HAP-1 (cell line): ENCODE measurements around the gene CTRL.
"Not testable (repeated sequence)": the region's sequence is repeated elsewhere in the genome, so short reads cannot be mapped to it uniquely, and the experiment has no call there.

Source experiments
- DNase-seq, 2 experiments: peaks; one replicate each; pipeline ENCODE4 v3.0.0-alpha.2; 2016 to 2020; ENCODE audit warnings: low spot score in 2 of 2
- H3K27me3 ChIP-seq: fragments of 250-450 bp; sonication (Bioruptor Pico); 2 replicates; pipeline ENCODE4 v1.5.1; 2020; ENCODE audit warnings: low read depth, mild to moderate bottlenecking, moderate library complexity
- H3K36me3 ChIP-seq: fragments of 250-450 bp; sonication (Bioruptor Pico); replicated peaks from 2 replicates; pipeline ENCODE4 v1.5.1; 2020; ENCODE audit warnings: mild to moderate bottlenecking
- H3K4me1 ChIP-seq: fragments of 250-450 bp; sonication (Bioruptor Pico); 2 replicates; pipeline ENCODE4 v1.5.1; 2020; ENCODE audit warnings: mild to moderate bottlenecking
- H3K4me3 ChIP-seq: fragments of 250-450 bp; sonication (Bioruptor Pico); 2 replicates; pipeline ENCODE4 v1.5.1; 2020; ENCODE audit warnings: mild to moderate bottlenecking, moderate library complexity
- H3K9me3 ChIP-seq: fragments of 250-450 bp; sonication (Bioruptor Pico); 2 replicates; pipeline ENCODE4 v1.5.1; 2020; ENCODE audit warnings: mild to moderate bottlenecking, moderate library complexity
- in situ Hi-C: fragments of 300-500 bp; cut with MboI; formaldehyde crosslinking; loops from 3 replicates; pipeline ENCODE4 v1.14.3; 2020; ENCODE audit warnings: low sequenced_read_pairs, inconsistent platforms, mixed read lengths

Gene CTRL

GRCh38 chr16:67917140-67917851 lies 14.4 kb downstream of the CTRL start:
- in situ Hi-C loops = no loop called here
- no peaks in the 10 kb centered on the region for H3K9me3 ChIP-seq
- peaks cover 2% of the 10 kb centered on the region; the same call in 1 of the 2 replicates for H3K36me3 ChIP-seq
- no peaks in the 10 kb centered on the region for H3K4me1 ChIP-seq
- H3K27me3 ChIP-seq = no peaks in the 10 kb centered on the region
- no peak overlapping the region for H3K4me3 ChIP-seq
- no peak for DNase-seq

GRCh38 chr16:67915831-67916723 lies 15.6 kb downstream of the CTRL start:
- Histone ChIP-seq H3K27me3 (no peaks in the 10 kb centered on the region), H3K4me1 (no peaks in the 10 kb centered on the region), H3K36me3 (peaks cover 6% of the 10 kb centered on the region; the same call in 1 of the 2 replicates), H3K9me3 (no peaks in the 10 kb centered on the region), H3K4me3 (no peak overlapping the region)
- DNase-seq = no peak
- in situ Hi-C loops = no loop called here

GRCh38 chr16:67915496-67915769 lies 16.2 kb downstream of the CTRL start:
- H3K36me3 ChIP-seq, H3K9me3 ChIP-seq, DNase-seq, H3K4me3 ChIP-seq, H3K27me3 ChIP-seq, in situ Hi-C loops, H3K4me1 ChIP-seq: not testable (repeated sequence)

- DNase-seq = no peak
- Histone ChIP-seq H3K4me3 (no peak overlapping the region), H3K4me1 (no peaks in the 10 kb centered on the region), H3K9me3 (no peaks in the 10 kb centered on the region), H3K27me3 (no peaks in the 10 kb centered on the region), H3K36me3 (peaks cover 10% of the 10 kb centered on the region; the same call in 1 of the 2 replicates)
- in situ Hi-C loops = no loop called here
Measured at GRCh38 chr16:67914758-67915495, 16.7 kb downstream of the CTRL start.

- Histone ChIP-seq H3K4me3 (no peak overlapping the region), H3K9me3 (no peaks in the 10 kb centered on the region), H3K27me3 (no peaks in the 10 kb centered on the region), H3K36me3 (peaks cover 7% of the 10 kb centered on the region; the same call in 1 of the 2 replicates), H3K4me1 (no peaks in the 10 kb centered on the region)
- DNase-seq = no peak
- in situ Hi-C loops = no loop called here
Measured at GRCh38 chr16:67910158-67910557, 21.5 kb downstream of the CTRL start.

GRCh38 chr16:67909056-67909742 lies 22.5 kb downstream of the CTRL start:
- no peak overlapping the region for H3K4me3 ChIP-seq
- no peaks in the 10 kb centered on the region for H3K9me3 ChIP-seq
- no peaks in the 10 kb centered on the region for H3K4me1 ChIP-seq
- H3K36me3 ChIP-seq = peaks cover 7% of the 10 kb centered on the region; the same call in 1 of the 2 replicates
- H3K27me3 ChIP-seq = no peaks in the 10 kb centered on the region
- in situ Hi-C loops = no loop called here
- DNase-seq = no peak

GRCh38 chr16:67907397-67908180 lies 24.1 kb downstream of the CTRL start:
- DNase-seq = no peak
- Histone ChIP-seq H3K4me1 (no peaks in the 10 kb centered on the region), H3K36me3 (peaks cover 7% of the 10 kb centered on the region), H3K4me3 (no peak overlapping the region), H3K27me3 (no peaks in the 10 kb centered on the region), H3K9me3 (no peaks in the 10 kb centered on the region)
- in situ Hi-C loops = no loop called here

- in situ Hi-C loops = no loop called here
- H3K4me3 ChIP-seq = no peak overlapping the region
- no peaks in the 10 kb centered on the region; the same call in 1 of the 2 replicates for H3K36me3 ChIP-seq
- no peaks in the 10 kb centered on the region for H3K9me3 ChIP-seq
- no peak for DNase-seq
- H3K27me3 ChIP-seq = no peaks in the 10 kb centered on the region
- no peaks in the 10 kb centered on the region for H3K4me1 ChIP-seq
Measured at GRCh38 chr16:67902831-67903230, 28.8 kb downstream of the CTRL start.

GRCh38 chr16:67901734-67902133 lies 29.9 kb downstream of the CTRL start:
- Histone ChIP-seq H3K4me1 (no peaks in the 10 kb centered on the region), H3K4me3 (no peak overlapping the region), H3K27me3 (no peaks in the 10 kb centered on the region), H3K36me3 (no peaks in the 10 kb centered on the region; the same call in 1 of the 2 replicates), H3K9me3 (no peaks in the 10 kb centered on the region)
- in situ Hi-C loops = no loop called here
- DNase-seq = no peak

GRCh38 chr16:67897231-67897630 lies 34.4 kb downstream of the CTRL start:
- no peak overlapping the region for H3K4me3 ChIP-seq
- no peaks in the 10 kb centered on the region for H3K27me3 ChIP-seq
- peaks cover 9% of the 10 kb centered on the region for H3K4me1 ChIP-seq
- peaks cover 4% of the 10 kb centered on the region for H3K36me3 ChIP-seq
- H3K9me3 ChIP-seq = no peaks in the 10 kb centered on the region
- in situ Hi-C loops = no loop called here
- DNase-seq = no peak

GRCh38 chr16:67893743-67894399 lies 37.8 kb downstream of the CTRL start:
- Histone ChIP-seq H3K4me1 (peaks cover 9% of the 10 kb centered on the region), H3K4me3 (peak overlapping the region; percentile 94), H3K9me3 (no peaks in the 10 kb centered on the region), H3K27me3 (no peaks in the 10 kb centered on the region), H3K36me3 (peaks cover 4% of the 10 kb centered on the region)
- DNase-seq = peak; percentile 10 to 42
- in situ Hi-C loops = no loop called here

- Histone ChIP-seq H3K4me3 (peak within 1 kb of the TSS; percentile 94), H3K9me3 (no peaks in the 10 kb centered on the region), H3K4me1 (peaks cover 9% of the 10 kb centered on the region), H3K36me3 (peaks cover 4% of the 10 kb centered on the region), H3K27me3 (no peaks in the 10 kb centered on the region)
- DNase-seq = peak; percentile 94 to 98
- in situ Hi-C loops = no loop called here
Measured at GRCh38 chr16:67892899-67893742, 38.5 kb downstream of the CTRL start, which contains the start of gene PSKH1. Gene PSKH1, plus strand, starts transcription at chr16:67893254. Its CDS starts 15,496 bp downstream, at chr16:67908750.
